Stimulated activated CD8-positive, alpha-beta memory T cell treated with anti-CD3 and anti-CD28 coated beads, Interleukin-2, amount 100 ng/mL, for 48 hours (primary cell): ENCODE data around the gene TARP.

Experiments used
- DNase-seq, 2 donors: peaks; one replicate each; pipeline ENCODE4 v3.0.0-alpha.2; 2020; ENCODE audit warnings: low read depth in 2 of 2

TARP gene

DNA sequence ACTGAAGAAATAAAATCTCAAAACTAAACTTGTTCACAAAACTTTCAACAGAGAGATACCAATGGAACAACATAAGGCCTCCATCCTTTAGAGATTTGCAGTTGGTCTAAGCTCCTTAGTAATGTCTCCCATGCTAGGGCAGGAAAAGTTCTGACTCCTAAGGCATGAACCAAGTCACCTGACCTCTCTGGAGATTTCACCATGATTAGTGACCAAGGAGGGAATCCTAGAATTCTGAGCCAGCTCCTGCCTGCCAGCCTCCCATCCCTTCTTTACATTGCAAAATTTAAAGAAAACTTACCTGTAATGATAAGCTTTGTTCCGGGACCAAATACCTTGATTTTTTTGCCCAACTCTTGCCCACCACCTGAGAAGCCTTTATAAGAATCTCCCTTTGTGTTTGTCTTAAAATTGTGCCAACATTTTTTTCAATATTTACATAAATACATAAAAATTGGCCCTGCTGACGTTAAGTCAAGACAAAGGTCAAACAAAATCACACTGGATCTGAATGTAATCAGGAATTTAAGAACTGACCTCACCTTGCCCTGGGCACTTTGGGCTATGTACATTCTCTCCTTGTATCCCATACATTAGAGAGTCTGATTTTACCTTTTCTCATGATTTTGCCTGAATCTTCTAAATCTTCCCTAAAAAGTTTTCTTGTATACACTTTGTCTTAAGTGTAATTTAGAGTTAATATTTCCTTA is at the start of gene TARP:
Gene TARP, minus strand, starts transcription at position 351 of the 710 bp plus-strand sequence.
- no peak for DNase-seq

DNA sequence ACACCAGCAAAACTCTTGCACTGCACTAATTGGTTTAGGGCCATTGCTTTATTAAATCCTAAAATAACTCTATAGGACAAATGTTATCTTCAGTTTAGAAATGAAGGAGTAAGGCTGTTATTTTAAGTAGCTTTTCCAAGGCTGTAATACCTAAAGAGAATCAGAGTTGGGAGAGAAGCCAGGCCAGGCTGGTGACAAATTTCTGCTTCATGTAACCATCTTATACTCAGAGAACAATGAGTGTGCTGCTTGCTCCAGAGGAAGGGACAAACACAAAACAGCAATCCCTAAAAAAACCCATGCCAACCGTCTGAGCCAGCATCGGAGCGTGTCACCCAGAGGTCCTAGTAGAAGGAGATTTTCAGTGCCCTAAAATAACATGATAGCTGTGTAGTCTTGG is 49.7 kb upstream of the TARP start:
- DNase-seq = no peak

DNA sequence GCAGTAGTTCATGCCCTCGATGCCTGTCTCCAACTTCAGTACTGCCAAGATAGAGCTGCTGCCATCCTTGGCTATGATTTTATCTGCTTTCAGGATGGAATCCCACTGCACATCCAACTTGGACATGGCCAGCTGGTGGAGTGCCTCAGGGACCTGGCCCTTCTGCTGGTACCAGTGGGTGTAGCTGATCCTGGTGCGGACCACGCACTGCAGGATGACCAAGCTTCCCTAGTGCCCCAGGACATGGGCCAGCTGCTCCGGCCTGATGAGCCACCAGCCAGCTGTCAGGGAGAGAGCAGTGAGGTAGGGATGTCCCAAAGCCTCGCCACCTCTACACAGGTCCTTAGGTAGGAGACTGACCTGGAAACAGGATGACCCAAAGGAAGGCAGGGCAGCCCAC is 49.0 kb upstream of the TARP start:
- no peak for DNase-seq

DNA sequence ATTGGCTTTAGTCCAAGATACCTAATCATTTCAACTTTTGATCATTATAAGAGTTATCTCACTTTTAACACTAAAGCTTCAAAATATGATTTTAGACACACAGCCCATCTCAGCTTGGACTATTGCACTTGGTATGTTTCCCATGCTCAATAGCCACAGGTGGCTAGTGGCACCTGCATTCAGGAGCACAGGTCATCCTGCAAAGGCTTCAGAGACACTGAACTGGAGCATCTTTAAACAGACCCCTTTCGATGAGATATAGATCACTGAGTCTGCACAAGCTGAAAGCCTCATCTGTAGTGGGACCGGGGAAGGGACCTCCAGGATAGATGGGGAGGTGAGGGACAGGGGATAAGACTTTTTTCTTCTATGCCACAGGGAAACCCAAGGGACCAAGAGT is 48.5 kb upstream of the TARP start:
- DNase-seq = no peak

DNA sequence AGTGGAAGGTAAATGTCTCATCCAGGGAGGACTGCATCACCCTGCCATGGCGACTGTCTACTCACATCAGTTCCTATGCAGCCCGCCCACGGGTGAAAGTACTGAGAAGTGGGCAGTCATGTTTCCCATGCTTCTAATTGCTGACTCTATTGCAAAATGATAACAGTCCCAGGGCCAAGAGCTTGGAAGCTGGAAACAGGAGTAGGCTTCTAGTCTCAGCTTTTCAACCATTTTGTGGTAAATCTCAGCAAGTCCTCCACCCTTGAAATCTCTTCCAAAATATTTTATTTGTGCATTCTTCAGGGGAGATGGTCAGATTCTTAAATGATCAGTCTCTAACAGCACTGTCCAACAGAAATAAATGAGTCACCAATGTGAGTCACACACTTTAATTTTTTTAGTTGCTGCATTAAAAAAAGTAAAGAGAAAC is 48.1 kb upstream of the TARP start:
- no peak for DNase-seq

DNA sequence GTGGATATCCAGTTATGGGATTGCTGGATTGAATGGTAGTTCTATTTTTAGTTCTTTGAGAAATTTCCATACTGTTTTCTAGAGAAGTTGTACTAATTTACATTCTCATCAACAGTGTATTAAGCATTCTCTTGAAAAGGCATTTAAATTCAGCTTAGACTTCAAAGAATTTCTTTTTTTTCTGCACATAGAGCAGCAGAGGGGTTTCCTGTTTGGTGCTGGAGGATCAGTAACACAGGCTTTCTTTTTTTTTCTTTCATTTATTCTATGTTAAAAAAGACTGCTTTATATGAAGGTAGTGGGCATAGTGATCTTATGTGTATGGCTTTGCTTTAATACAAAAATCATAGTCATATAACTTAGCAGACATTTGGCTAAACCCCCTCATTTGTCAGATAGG is 47.6 kb upstream of the TARP start:
- DNase-seq = no peak

DNA sequence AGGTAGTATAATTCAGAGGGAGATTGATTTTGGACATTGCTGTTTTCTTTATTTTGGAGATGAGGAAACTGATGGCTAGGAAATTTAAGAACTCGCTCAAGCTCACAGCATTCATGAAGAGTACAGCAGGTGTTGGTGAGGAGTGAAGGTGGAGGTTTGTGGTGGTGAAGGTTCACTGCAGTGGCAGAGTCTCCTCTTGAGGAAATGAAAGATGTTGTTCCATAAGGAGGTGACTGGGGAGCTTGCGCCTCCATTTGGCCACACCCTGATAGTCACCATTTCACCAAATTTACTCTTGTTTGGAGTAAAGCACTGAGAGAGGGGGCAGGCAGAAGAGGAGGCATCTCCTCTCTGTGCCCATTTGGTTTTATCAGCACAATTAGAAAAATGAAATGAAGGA is 46.4 kb upstream of the TARP start:
- no peak for DNase-seq

DNA sequence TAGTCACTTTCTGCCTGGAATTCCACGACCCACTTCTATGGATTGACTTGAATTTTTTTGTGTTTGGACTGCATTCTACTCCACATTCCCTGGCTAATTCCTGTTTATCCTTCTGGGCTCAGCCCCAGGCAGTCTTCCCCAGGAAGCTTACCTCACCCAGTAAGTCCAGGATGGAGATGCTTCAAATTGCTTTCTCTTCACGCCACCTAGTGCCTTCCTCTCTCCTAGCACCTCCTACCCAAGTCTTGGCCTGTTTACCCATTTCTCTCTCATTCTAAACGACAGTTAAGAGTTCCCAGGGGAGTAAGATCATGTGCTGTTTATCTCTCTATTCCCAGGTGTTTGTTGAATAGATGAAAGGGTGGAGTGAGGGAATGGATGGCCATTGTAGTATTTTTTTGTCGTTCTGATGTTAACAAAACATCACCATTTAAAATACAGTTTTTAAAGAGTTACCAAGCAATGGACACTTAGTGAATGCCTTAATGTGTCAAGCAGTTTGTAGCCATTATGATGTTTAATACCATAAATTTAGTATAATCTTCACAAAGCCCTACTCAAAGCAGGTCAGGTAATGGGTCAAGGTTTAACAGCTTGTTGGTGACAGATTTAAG is 45.5 kb upstream of the TARP start:
- DNase-seq = no peak

DNA sequence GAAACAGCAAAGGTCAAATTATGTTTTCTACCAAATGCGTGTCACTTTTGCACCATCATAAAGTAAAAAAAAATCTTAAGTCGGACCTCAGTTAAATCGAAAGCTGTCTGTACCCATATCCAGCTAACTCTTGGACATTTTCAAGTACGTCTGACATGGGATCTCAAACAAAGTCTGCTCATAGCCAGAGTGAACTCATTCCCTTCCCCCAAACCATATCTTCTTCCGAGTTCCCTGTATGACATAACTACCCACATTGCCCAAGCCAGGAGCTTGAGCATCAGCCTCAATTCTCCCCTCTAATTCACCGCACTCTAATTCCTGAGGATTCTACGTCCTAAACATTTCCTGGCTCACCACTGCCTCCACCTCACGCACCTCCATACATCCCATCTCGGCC is 44.8 kb upstream of the TARP start:
- DNase-seq = no peak

DNA sequence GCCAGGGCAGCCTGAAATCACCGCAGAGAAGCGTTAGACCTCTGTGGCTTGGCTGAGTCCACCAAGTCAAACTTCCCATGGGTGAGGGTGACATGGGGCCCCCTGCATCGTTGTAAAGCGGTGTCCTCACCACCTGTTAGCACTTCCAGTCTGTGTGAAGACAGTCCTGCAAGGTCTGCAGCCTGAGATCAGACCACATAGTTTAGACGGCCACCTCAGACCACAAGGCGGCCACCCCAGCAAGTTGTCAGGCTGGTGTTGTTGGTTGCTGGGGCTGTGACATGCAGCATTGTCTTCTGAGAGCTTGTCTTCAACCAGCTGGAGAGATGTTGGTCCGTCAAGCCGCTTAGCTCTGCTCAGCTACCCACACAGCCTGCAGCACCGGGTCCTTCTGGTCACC is 44.1 kb upstream of the TARP start:
- DNase-seq = no peak

DNA sequence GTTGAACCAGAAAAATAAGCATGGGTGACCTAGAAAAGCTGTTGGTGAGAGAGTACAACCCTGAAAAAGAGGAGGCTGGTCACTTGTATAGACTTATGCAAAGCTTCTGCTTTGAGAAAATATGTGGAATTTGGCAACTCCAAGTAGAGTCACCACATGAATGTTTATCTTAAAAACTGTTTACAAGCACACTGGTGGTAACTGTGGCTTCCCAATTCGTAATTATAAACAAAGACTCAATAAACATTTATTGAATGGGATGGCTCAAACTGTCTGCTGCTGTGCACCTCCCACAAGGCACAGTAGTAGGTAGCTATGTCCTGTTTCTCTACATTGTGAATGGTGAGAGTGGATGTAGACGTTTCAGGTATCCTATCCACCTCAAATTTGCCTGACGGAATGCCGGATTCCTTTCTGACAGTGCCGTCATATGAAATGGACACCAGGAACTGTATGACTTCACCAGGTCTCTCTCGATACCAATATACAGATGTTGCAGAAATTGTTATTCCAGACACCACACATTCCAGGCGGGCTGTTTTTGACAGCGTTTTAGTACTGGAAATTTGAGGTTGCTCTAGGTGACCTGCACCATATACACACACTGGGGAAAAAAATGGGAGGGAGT is 43.4 kb upstream of the TARP start:
- DNase-seq = no peak

DNA sequence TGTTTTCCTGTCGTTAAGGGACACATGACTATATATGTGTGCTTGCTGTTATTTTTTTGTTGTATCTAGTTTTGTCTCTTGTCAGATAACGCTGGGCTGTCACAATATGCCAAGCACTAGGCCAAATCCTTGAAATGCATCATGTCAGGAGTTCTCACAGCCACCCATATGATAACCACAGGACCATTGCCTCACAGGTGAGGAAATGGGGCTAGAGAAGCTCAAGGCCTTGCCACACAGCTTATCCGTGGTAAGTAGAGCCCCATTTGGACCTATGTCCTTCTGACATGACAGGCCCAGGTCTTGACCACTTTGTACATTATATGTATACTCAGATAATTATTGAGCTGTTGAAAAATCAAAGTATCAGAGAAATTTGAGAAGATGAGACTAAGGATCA is 42.0 kb upstream of the TARP start:
- no peak for DNase-seq

DNA sequence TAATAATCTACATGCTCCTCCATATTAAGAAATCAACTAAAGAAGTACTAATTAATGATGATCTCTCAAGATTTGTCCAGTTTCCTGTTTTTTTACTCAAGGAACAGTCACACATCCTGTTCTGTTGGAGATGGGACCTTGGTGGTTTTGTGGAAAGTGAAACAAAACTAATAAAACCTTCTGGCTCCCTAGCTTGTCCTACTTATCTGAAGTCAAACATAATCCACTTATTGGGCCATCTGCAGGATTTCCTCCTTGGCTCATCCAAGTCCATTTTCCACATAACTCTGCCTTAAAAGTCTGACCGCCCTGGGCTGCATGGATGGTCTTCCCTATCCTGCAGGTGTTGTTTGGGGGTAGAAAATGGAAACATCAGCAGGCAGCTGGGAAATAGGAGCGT is 39.4 kb upstream of the TARP start:
- no peak for DNase-seq

DNA sequence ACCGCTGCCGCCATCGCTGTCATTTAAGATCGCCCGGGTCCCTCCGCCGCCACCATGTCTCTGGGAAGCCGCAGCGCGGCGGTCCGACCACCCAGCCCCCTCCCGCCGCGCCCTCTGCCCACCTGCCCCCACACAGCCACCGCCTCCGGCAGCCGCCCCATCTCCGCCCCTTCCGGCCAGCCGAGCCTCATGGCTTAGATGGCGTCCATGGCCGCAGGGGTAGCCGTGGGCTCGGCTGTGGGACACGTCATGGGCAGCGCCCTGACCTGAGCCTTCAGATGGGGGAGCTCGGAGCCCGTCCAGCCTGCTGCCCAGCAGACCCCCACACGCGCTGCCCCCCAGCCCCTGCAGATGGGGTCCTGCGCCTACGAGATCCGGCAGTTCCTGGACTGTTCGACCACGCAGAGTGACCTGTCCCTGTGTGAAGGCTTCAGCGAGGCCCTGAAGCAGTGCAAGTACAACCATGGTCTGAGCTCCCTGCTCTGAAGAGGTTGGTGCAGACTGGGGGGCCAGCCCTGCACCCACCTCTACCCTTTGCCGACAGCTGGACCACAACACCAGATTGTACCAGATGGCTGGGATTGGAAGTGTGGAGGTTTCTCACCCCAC is 38.0 kb upstream of the TARP start:
- DNase-seq = no peak

DNA sequence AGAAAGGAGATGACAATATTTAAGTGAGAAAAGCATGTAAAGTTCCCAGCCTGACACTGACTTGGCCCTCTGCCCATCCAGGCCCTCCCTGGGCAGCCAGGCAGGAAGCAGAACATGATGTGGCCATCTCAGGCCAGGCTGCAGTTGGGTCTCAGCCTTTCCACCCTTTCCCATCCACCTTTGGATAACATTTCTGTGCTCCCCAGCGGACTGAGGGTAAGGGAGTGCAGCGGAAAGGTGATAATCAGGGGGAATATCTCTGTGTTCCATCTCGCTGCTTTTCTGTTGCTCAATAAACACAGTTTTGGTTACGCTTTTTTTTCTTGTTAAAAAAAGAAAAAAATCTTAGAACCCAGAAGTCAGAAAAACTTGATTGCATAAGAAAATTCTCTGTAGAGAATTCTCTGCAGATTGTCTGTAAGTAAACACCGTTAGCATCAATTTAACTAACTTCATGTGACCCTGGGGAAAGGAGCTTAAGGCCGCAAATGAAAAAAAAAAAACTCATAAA is 37.2 kb upstream of the TARP start:
- DNase-seq = no peak

DNA sequence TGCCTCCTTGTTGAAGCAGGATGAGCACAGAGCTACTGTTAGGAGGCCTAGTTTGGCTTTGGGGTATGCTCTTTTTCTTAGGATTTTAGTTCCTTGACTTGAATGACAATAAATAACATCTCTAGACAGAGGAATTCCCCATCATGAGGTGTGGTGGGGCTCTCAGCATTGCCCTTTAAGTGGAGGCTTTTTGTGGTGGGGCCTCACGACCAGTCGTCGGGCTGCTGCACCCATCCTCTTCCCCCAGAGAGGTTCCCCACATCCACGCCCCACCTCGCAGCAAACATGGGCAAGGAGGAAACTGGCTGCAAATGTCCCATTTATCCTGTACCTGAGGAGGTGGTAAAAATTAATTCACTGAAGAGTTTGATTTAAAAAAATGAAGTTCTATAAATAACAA is 36.1 kb upstream of the TARP start:
- no peak for DNase-seq

DNA sequence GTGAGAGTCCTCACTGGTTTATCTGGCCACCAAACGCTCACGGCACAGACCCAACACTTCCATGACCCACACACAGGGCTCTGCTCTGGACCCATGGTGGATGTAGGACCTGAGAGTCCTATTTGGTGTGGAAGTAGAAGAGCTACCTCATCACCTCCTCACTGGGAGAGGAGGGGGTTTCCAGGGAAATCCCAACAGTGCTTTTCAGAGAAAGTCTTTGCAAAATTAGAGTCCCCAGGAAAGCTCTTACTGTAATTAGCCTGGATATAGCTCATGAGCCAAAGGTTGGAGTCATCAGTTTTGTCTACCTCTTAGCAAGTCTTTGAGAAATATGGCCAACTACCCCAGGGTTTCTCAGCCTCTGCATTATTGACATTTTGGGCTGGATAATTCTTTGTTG is 34.7 kb upstream of the TARP start:
- no peak for DNase-seq

DNA sequence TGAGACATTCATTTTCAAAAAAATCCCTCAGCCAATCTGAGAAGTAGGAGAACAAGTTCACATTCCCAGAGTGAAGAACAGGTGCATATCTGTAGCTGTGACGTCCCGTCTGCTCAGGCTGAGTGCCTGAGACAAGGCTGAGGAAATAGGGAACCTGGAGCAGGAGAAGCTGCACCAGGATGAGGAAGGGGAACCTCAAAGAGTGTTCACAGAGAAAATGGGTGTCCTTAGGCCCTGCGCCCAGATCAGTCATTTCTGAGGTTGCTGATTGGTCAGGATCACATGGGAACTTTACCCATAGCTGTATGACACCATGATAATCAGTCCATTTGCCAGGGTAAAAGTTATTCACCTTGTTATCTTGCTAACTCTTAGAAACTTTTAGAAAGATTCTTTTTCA is 34.2 kb upstream of the TARP start:
- no peak for DNase-seq

DNA sequence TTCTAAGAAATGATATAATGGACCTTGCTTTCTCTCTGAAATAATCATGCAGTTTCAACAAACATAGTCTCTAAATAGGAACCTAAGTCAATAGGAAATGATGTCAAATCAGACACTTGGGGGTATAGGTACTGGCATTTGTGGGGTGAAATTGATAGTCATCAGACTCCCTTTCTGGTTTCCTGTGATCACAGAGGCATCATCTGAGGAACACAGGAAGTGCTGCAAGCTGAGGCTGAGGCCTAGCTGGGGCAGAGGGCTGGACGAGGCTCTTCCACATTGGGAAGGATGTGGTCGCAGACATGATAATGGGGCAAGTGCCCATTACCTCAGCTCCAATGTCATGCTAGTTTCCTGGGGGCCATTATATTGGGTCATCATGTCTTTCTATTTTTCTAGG is 33.5 kb upstream of the TARP start:
- DNase-seq = no peak

DNA sequence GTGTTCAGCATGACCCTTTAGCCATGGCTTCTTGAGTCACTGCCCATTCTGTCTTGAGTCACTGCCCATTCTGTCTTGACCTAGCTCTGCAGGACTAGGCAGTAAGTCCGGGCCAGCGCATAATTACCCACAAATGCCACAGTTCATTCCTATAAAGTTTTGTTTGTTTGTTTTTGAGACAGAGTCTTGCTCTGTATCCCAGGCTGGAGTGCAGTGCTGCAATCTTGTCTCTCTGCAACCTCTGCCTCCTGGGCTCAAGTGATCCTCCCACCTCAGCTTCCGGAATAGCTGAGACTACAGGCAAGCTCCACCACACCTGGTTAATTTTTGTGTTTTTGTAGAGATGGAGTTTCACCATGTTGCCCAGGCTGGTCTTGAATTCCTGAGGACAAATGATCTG is 32.7 kb upstream of the TARP start:
- DNase-seq = no peak

DNA sequence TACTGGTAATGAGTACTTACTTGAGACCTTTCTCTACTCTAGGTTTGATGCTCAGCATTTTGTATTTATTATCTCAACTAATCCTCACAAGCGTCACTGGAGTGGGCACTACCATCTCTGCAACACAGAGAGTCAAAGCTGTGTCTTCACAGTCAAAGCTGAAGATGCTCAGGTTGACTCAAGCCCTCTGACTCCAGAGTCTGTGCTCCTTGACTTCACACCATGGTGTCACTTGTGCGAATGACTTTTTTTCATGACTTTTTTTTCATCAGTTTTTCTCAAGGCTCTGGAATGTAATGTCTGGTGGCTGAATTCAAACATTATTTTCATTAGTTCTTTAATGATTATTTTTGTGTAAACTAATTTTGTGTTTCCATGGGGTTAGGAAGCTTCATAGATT is 30.4 kb upstream of the TARP start:
- no peak for DNase-seq

DNA sequence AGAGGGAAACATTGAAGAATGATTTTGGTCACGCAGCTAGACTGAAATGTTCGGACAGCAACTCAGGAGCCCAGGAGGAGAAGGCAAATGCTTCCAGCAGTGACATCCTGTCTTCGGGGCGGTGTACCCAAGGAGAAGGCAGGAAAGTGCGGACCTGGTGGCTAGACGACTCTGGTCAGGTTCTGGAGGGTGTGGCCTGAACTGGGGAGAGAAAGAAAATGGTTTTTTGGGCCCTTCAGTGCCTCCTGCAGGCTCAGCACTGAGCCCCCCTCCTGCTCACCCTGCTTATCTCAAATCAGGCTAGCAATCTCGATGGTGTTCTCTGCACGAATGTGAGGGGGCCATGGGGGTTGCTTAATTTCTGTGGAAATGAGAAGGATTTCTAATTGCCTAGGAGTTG is 26.7 kb upstream of the TARP start:
- no peak for DNase-seq
